OCI-LY7 (cell line): ENCODE data around the gene COL9A3. TPM values are rescaled to one million over a fixed set of nuclear protein-coding genes. Genes with fewer than 3 reads are reported as not detected.

Experiments used
- BruUV-seq: library from RNA; stranded (reverse); fragments of 400-500 nt; replicated peaks from 2 replicates; lab custom pipeline; 2021; lab: Mats Ljungman, UMichigan
- CTCF ChIA-PET: fragments of 300-600 bp; sonication (Branson Sonifier 250); formaldehyde crosslinking; loops from one replicate; lab custom pipeline; 2022; ENCODE audit warnings: antibody characterized with exemption; ENCODE audit not compliant: unreplicated experiment; lab: Charles Lee
- POLR2A ChIA-PET: fragments of 300-600 bp; sonication (Branson Sonifier 250); formaldehyde crosslinking; loops from one replicate; lab custom pipeline; 2022; ENCODE audit warnings: antibody characterized with exemption; lab: Charles Lee
- DNase-seq: peaks from one replicate; pipeline ENCODE4 v3.0.0-alpha.2; 2015; ENCODE audit warnings: low spot score
- H2AFZ ChIP-seq: fragments of 200-600 bp; sonication (generic), shearing (Covaris generic); 2 replicates; pipeline ENCODE4 v1.6.1; 2014; ENCODE audit warnings: mild to moderate bottlenecking, antibody characterized with exemption, low read length, moderate library complexity
- H3K27ac ChIP-seq: fragments of 200-600 bp; sonication (generic); 2 replicates; pipeline ENCODE4 v1.5.1; 2014; ENCODE audit warnings: mixed run types, low read depth, mild to moderate bottlenecking, moderate library complexity, low read length, inconsistent platforms; ENCODE audit not compliant: poor library complexity, severe bottlenecking
- H3K36me3 ChIP-seq: fragments of 200-600 bp; sonication (generic); 2 replicates; pipeline ENCODE4 v1.6.1; 2014; ENCODE audit warnings: mild to moderate bottlenecking, antibody characterized with exemption, low read length, moderate library complexity, mixed read lengths; ENCODE audit not compliant: insufficient read depth
- H3K4me1 ChIP-seq: fragments of 200-600 bp; sonication (generic); 2 replicates; pipeline ENCODE4 v1.5.1; 2014; ENCODE audit warnings: mild to moderate bottlenecking, low read length; ENCODE audit not compliant: insufficient read depth, poor library complexity, severe bottlenecking
- H3K4me2 ChIP-seq: fragments of 200-600 bp; sonication (generic); 2 replicates; pipeline ENCODE4 v1.6.1; 2014; ENCODE audit warnings: mild to moderate bottlenecking, low read length
- H3K4me3 ChIP-seq: fragments of 200-600 bp; sonication (generic); 2 replicates; pipeline ENCODE4 v1.5.1; 2014; ENCODE audit warnings: mild to moderate bottlenecking, low read depth, low read length; ENCODE audit not compliant: poor library complexity, severe bottlenecking
- H3K79me2 ChIP-seq: fragments of 200-600 bp; sonication (generic); 2 replicates; pipeline ENCODE4 v1.6.1; 2016; ENCODE audit warnings: low read depth, mild to moderate bottlenecking, low read length, moderate library complexity, mixed read lengths; ENCODE audit not compliant: insufficient read depth
- H3K9me2 ChIP-seq: fragments of 200-600 bp; sonication (generic); 2 replicates; pipeline ENCODE4 v1.6.1; 2016; ENCODE audit warnings: mild to moderate bottlenecking, low read length, mixed read lengths; ENCODE audit not compliant: insufficient read depth
- H3K9me3 ChIP-seq: fragments of 200-600 bp; sonication (generic); 2 replicates; pipeline ENCODE4 v1.6.1; 2014; ENCODE audit warnings: mild to moderate bottlenecking, mixed run types, low read length, mixed read lengths
- H4K20me1 ChIP-seq: fragments of 200-600 bp; sonication (generic); 2 replicates; pipeline ENCODE4 v1.6.1; 2014; ENCODE audit warnings: mild to moderate bottlenecking, antibody characterized with exemption, low read length, moderate library complexity, mixed read lengths; ENCODE audit not compliant: insufficient read depth
- EZH2phosphoT487 ChIP-seq: fragments of 200-600 bp; sonication (generic); IDR thresholded peaks from 2 replicates; pipeline ENCODE4 v1.6.1; 2018; ENCODE audit warnings: low read depth, borderline replicate concordance, mild to moderate bottlenecking, mixed run types, antibody characterized with exemption, low read length, moderate library complexity, mixed read lengths
- intact Hi-C: fragments of 100-400 bp; cut with micrococcal nuclease; formaldehyde crosslinking; loops from one replicate; pipeline ENCODE4 v1.10.0; 2022; ENCODE audit not compliant: unreplicated experiment
- total RNA-seq, 2 experiments: library from RNA; depleted of rRNA in 1 of 2; stranded (reverse); fragments of >200 nt in 1 of 2; shearing (Covaris generic) in 1 of 2; gene quantifications; 2 replicates each; pipeline ENCODE4 v1.2.3, GENCODE V29; 2014 to 2022
- TF ChIP-seq, protein P1 (sequence below): fragments of 200-600 bp; sonication (generic); conservative IDR thresholded peaks from 2 replicates; pipeline ENCODE4 v1.5.1; 2014; ENCODE audit warnings: mild to moderate bottlenecking, antibody characterized with exemption, low read length, moderate library complexity, mixed read lengths

COL9A3 gene
- total RNA-seq, 2 experiments from 2014 or later: 1.7 to 5.2 TPM

DNA sequence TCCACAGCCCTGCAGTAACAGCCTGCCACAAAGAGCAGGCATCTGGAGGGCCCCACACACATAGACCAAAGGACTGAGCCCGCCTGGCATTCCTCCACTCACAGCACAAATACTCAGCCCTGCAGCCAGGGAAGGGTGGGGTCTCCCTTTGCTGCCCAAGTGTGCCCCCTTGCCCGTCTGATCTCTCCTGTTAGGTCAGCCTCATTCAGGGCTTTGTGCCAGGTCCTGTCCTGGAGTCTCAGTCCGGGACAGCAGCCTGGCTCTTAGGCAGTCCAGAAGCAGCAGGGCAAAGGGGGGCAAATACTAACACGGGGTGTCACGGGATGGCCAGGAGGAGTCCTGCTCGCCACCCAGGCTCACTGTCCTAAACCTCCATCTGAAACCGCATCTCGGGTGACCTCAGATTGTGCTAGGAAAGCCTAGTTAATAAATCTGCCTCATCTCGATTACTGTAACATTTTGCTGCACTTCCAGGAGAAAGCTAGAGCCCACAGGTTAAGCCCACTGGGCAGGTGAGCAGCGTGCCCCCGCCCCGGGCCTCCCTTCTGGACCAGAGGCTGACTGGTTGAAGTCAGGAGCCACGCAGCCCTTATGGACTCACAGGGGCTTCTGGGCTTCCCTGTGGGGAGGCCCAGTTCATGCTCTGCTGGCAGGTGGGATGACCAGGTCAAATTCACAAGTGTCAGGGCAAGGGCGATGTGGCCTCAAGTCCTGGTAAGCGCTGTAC, 15.4 kb upstream of the COL9A3 start:
- H3K4me1 ChIP-seq: peaks cover 30% of the 10 kb centered on the region
- H3K27ac ChIP-seq: no peak overlapping the region
- no TSS peak for BruUV-seq
- H3K9me3 ChIP-seq: no peaks in the 10 kb centered on the region
- H3K4me2 ChIP-seq: no peak overlapping the region
- ChIA-PET CTCF (no interaction called here), POLR2A (no interaction called here)
- H4K20me1 ChIP-seq: no peaks in the 10 kb centered on the region
- TF ChIP-seq, protein P1, sequence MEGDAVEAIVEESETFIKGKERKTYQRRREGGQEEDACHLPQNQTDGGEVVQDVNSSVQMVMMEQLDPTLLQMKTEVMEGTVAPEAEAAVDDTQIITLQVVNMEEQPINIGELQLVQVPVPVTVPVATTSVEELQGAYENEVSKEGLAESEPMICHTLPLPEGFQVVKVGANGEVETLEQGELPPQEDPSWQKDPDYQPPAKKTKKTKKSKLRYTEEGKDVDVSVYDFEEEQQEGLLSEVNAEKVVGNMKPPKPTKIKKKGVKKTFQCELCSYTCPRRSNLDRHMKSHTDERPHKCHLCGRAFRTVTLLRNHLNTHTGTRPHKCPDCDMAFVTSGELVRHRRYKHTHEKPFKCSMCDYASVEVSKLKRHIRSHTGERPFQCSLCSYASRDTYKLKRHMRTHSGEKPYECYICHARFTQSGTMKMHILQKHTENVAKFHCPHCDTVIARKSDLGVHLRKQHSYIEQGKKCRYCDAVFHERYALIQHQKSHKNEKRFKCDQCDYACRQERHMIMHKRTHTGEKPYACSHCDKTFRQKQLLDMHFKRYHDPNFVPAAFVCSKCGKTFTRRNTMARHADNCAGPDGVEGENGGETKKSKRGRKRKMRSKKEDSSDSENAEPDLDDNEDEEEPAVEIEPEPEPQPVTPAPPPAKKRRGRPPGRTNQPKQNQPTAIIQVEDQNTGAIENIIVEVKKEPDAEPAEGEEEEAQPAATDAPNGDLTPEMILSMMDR: no peak
- TF ChIP-seq EZH2phosphoT487: no peak
- peaks cover 25% of the 10 kb centered on the region for H3K79me2 ChIP-seq
- no peak overlapping the region for H3K4me3 ChIP-seq
- intact Hi-C loops: no loop called here
- DNase-seq: no peak
- no peak overlapping the region for H2AFZ ChIP-seq
- no peaks in the 10 kb centered on the region for H3K9me2 ChIP-seq
- peaks cover 46% of the 10 kb centered on the region for H3K36me3 ChIP-seq

DNA sequence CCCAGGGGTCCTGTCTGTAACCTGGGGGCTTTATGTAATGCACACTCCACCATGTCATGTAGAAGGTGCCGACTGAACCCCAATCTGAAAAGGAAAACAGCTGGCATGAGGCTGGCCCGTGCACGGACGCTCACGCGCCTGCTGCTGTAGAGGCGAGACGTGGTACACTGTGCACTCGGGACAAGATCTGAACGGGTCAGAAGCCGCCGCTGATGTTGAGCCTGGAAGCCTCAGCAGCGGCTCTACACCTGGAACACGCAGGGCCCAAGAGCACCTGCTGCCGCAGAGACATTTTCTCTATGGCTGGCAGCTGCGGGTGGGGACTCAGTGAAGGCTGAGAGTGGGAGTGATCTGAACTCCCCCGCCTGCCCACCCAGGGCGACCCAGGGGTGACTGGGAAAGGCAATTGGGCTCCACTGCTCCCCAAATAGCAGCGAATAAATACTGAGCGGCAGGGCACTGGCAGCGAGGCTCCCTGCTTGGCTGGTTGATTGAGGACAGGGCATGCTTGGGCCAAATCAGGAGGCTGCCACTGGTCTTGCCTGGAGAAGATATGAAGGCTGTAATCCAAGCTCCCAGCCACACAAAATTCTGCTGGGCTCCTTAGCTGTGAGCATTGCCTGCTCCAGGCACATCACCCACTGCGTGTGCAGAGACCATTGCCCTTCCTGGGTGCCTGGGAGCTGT, 14.7 kb upstream of the COL9A3 start:
- intact Hi-C loops: no loop called here
- no peak for TF ChIP-seq EZH2phosphoT487
- TF ChIP-seq, protein P1: no peak

More for the DNA sequence above, 14.7 kb upstream of the COL9A3 start:
- Histone ChIP-seq H3K4me2 (no peak overlapping the region), H3K4me3 (no peak overlapping the region), H3K79me2 (peaks cover 28% of the 10 kb centered on the region), H3K36me3 (peaks cover 52% of the 10 kb centered on the region), H3K4me1 (peaks cover 33% of the 10 kb centered on the region), H3K27ac (no peak overlapping the region), H3K9me2 (no peaks in the 10 kb centered on the region), H3K9me3 (no peaks in the 10 kb centered on the region), H4K20me1 (no peaks in the 10 kb centered on the region), H2AFZ (no peak overlapping the region)
- DNase-seq: no peak
- POLR2A ChIA-PET: interaction anchor here (0.6 kb wide), 1 partner anchor 152 kb away, joined by 4 read pairs; no protein-coding TSS in a partner anchor
- CTCF ChIA-PET: no interaction called here
- no TSS peak for BruUV-seq
